ENCODE measurements around the gene TSACC.
"Not testable (repeated sequence)": the region's sequence is repeated elsewhere in the genome, so short reads cannot be mapped to it uniquely, and the experiment has no call there.

TSACC gene

GRCh38 chr1:156338180-156338976, at the start of gene TSACC, which contains the start of gene CCT3:
Gene TSACC, plus strand, starts transcription at chr1:156338526. Its CDS starts 1,232 bp downstream, at chr1:156339758.
Gene CCT3, minus strand, starts transcription at chr1:156338292. Its CDS starts 108 bp downstream, at chr1:156338184.
- peak; percentile 99 for DNase-seq (ENCODE audit: low read depth in 2 of 2)

GRCh38 chr1:156289857-156290256, 48.5 kb upstream of the TSACC start:
- DNase-seq (ENCODE audit: low read depth in 2 of 2), result no peak

- no peak for DNase-seq (ENCODE audit: low read depth in 2 of 2)
These were observed 46.9 kb upstream of the TSACC start for GRCh38 chr1:156291226-156292061.

- no peak for DNase-seq (ENCODE audit: low read depth in 2 of 2)
These were observed 45.3 kb upstream of the TSACC start for GRCh38 chr1:156293098-156293434.

- DNase-seq (ENCODE audit: low read depth in 2 of 2), result no peak
These were observed 44.4 kb upstream of the TSACC start for GRCh38 chr1:156293895-156294294.

- DNase-seq (ENCODE audit: low read depth in 2 of 2), result peak; percentile 32 to 37
These were observed 42.9 kb upstream of the TSACC start, which contains the start of gene GLMP for GRCh38 chr1:156295391-156295947. Gene GLMP, minus strand, starts transcription at chr1:156295679. Its CDS starts 34 bp downstream, at chr1:156295645.

- no peak for DNase-seq (ENCODE audit: low read depth in 2 of 2)
These were observed 39.4 kb upstream of the TSACC start, which contains the start of gene VHLL for GRCh38 chr1:156298852-156299357. Gene VHLL, minus strand, starts transcription at chr1:156299307. Its CDS starts 118 bp downstream, at chr1:156299189.

GRCh38 chr1:156303241-156303640, 35.1 kb upstream of the TSACC start:
- DNase-seq (ENCODE audit: low read depth in 2 of 2), result no peak

- DNase-seq (ENCODE audit: low read depth in 2 of 2), result no peak
These were observed 33.1 kb upstream of the TSACC start for GRCh38 chr1:156305215-156305614.

GRCh38 chr1:156308078-156308477, 30.2 kb upstream of the TSACC start:
- no peak for DNase-seq (ENCODE audit: low read depth in 2 of 2)

GRCh38 chr1:156310962-156311361, 27.4 kb upstream of the TSACC start:
- no peak for DNase-seq (ENCODE audit: low read depth in 2 of 2)

GRCh38 chr1:156316909-156317308, 21.4 kb upstream of the TSACC start:
- DNase-seq (ENCODE audit: low read depth in 2 of 2), result no peak

- DNase-seq (ENCODE audit: low read depth in 2 of 2), result no peak
These were observed 18.7 kb upstream of the TSACC start for GRCh38 chr1:156319664-156320063.

- no peak for DNase-seq (ENCODE audit: low read depth in 2 of 2)
These were observed 17.8 kb upstream of the TSACC start for GRCh38 chr1:156320560-156320959.

GRCh38 chr1:156323179-156323578, 15.1 kb upstream of the TSACC start:
- not testable (repeated sequence) for DNase-seq (ENCODE audit: low read depth in 2 of 2)

- no peak for DNase-seq (ENCODE audit: low read depth in 2 of 2)
These were observed 2.1 kb upstream of the TSACC start for GRCh38 chr1:156336242-156336641.

GRCh38 chr1:156337052-156337887, 1.1 kb upstream of the TSACC start:
- DNase-seq (ENCODE audit: low read depth in 2 of 2), result no peak

GRCh38 chr1:156337888-156338179, 492 bp upstream of the TSACC start:
- peak in 1 of 2 donors; percentile 12 for DNase-seq (ENCODE audit: low read depth in 2 of 2)

- DNase-seq (ENCODE audit: low read depth in 2 of 2), result no peak
These were observed 4.0 kb downstream of the TSACC start for GRCh38 chr1:156342166-156342955.

- no peak for DNase-seq (ENCODE audit: low read depth in 2 of 2)
These were observed 6.1 kb downstream of the TSACC start for GRCh38 chr1:156344409-156344808.

All from stimulated activated CD4-positive, alpha-beta T cell treated with anti-CD3 and anti-CD28 coated beads, Interleukin-4, amount 100 ng/mL, for 48 hours (primary cell).